Measurements from ENCODE around the gene COLEC12.

DNA sequence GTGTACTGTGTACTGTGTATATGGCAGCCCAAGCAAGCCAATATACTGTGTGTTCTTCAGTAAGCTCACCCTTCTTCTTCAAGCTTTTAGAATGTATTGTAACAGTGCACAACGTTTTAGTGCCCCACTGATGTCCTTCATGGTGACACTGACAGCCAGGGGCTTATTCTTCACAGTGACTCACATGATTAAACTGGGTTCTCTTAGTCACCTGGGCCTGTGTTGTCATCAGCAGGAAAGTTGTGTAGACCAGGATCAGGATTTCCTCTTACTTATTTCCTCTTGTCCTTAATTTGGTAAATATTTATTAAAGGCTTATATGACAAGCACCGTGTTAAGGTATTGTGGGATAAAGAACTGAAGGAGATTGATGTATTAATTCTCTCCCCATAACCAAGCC lies 164.8 kb downstream of the COLEC12 start:
- TF ChIP-seq EP300 (IDR thresholded peaks at IDR 0.05) (no peak), CTCF (IDR thresholded peaks at IDR 0.05) (no peak), POLR2AphosphoS5 (IDR thresholded peaks at IDR 0.05) (no peak)
